HG03442 (cell line): Measurements from ENCODE around the gene SLC9A9.

Experiments used
- ATAC-seq: cut with Tn5 transposase; IDR thresholded peaks from one replicate; pipeline ENCODE4 v1.9.1; 2021; ENCODE audit warnings: mild to moderate bottlenecking, moderate library complexity; ENCODE audit not compliant: unreplicated experiment

SLC9A9 gene

DNA sequence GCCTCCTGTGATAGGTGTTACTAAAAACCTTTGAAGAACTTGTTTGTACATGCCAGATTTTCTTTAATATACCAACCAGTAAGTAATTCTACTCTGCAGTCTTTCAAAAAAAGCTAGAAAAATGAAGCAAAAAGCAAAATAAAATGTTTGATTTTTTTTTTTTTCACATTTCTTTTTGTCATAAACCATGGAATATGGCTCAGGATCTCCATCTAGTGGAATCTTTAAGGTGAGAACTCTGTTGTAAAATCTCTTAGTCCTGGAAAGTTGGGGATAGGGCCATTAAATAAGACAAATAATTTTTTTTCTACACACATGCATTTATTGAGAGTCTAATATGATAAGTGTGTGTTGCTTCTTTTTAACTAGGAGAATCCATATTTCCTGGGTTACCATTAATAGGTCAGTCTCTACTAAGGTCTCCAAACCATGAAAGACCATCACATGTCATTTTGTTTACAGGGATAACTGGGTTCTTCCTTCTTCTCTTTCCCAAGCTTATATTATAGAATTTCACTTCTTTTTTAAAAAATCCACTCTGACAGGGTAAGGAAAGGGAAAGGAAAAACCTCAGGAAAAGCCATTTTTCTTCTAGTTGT is 84.6 kb downstream of the SLC9A9 start:
- ATAC-seq = no peak

DNA sequence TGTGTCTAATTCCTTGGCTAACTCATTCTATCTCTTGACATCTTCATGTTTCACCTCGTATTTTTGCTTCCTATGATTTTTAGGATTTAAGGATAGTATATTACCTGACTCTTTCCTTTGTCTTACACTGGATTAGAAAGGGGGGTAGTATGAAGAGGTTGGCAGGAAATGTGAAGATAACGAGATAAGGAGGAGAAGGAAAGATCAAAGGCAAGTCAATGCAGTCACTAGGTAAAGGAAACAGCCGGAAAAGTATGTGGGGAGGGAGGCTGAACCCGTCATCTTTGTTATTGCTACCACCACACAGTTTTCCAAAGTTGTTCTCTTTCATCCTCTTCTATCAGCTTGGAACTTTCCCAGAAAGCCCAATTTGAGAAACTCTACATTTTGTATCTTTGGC is 90.6 kb downstream of the SLC9A9 start:
- no peak for ATAC-seq

DNA sequence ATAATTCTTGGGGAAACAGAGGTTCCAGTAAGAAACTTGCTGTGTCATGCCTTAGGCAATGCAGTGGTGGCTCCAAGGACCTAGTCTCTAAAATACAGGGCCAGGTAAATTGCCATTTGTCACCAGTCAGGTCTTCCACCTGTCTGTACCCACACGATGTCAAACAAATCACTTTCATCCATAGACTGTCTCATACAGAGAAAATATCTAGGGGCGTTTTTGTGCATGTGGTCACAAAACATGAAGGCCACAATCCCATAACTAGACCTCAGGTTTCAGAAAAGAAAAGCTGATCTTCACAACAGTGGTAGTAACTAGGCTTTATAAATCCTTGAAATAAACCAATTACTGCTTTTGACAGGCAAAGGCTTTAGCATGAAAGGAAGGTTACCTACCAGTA is 92.3 kb downstream of the SLC9A9 start:
- ATAC-seq = peak; percentile 41

DNA sequence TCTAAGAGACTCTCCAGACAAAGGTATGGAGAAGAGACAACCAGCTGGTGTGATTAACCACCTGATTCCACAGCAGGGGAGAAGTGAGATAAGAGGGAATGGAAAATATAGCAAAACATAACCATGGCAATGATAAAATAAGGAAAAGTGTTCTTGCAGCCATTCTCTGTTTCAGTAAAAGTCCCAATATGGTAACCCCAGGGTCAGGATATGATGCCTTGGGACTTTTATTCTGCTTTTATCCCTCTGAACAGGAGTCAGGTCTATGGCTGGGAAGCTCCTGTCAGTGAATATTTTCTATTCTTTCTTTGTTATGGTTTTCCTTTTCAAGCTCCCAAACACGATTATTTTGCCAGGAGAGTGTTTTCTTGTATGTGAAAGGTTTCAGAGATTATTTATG is 94.2 kb downstream of the SLC9A9 start:
- ATAC-seq = no peak

DNA sequence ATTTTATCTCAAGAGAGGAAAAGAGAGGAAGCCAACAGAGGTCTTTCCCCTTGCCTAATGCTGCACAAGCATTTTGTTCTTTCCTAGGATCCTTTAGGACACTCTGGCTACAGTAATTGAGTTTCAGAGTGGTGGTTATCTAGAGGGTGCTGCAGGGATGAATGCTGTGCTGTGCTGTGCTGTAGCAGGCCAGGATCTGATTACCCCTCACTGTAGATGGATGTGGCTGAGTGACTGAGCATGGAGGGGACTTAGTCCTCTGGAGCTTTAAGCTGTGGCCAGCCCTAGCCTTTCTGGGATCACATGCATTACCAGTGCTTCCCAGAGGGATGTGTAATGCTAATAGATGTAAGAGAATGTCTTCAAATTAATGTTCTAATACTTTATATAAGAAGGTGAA is 94.8 kb downstream of the SLC9A9 start:
- ATAC-seq = no peak

DNA sequence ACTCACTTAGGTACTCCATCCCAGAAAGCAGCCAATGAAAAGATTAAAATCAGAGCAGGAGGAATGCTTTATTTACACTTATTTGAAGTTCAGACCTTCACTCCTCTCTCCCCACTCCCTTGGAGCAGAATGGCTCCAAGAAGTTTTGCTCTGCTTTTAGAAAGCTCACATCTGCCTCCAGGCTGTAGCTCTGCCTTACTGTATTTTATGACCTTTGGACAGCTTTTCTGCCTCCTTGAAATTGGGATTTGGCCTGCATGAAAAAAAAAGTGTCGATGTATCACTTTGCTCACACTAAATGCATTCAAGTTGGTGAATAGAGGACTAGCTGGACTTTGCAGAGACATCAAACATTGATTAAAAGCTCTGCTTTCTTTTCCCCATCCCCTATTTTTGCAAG is 95.3 kb downstream of the SLC9A9 start:
- ATAC-seq = no peak

DNA sequence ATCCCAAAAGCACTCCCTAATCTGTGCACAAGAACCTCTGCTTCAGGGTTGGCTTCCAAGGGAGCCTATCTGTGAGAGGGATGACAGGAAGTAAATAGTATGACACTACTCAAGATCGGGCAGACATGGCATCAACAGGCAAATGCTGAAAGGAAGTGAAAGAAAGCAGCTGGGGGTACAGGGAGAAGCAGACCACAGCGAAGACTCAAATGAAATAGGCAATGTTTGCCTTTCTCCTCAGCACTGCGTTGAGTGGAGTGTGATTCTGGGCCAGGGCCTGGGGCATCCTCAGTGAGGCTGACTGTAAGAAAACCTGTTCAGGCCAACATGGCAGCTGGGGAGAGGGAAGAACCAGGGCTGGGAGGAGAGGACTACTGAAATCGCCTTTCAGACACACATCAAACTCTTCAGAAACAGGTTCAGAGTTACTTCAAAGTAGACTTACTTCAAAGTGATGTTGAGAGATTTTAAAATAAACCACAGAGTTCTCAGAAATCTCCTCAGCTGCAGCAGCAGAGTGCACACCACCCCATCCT is 96.6 kb downstream of the SLC9A9 start:
- peak; percentile 74 for ATAC-seq

DNA sequence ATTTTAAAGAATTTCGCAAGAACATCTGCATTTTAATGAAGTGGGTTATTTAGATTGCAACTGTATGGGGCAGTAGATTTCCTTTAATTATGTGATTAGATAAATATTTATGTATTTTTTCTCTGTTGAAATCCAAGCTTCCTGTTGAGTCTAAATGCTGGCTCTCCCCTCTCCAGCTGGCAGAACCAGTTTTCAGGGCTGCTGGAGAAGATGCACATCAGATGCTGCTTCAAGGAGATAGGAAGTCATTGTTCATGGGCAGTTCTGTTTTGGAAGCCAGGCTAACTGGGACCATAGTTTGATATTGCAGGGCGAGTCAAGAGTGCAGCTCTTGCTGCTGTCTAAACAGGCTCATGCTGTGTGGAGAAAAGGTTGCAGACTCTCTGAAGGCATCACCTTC is 97.4 kb downstream of the SLC9A9 start:
- no peak for ATAC-seq

DNA sequence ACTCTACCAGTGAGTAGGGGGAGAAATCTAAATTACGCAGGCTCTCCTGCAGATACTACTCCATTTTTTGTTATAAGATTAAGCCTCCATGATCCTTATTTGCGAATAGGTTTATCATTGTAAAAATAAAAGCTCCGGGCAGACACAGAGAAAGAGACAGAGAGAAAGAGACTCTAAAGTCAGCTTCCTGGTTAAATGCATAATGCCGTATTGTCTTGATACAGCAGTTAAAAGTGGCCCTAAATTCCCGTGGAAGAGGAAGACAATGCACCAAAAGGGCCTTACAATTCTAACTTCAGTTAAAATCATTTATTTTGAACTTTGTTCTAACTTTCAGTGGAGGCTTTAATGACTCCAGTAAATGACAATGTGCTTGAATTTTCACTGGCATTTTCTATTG is 98.3 kb downstream of the SLC9A9 start:
- no peak for ATAC-seq

DNA sequence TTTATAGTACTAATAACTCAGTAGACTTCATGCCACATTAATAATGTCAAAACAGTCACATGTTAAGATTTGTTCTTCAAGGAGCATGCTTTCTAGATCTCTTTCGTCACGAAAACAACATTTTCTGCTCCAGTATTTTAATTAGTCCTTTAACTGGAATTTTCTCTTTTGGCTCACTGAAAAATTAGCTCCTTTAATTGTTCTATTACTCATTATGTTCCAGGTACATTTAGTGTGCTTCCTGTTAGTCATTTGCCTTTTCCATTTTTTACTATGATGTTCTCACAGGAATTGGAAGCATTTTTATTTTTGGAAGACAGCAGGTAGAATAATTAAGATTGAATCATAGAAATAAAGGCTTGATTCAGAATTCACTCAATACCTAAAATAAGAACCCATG is 111.2 kb downstream of the SLC9A9 start:
- ATAC-seq = no peak

DNA sequence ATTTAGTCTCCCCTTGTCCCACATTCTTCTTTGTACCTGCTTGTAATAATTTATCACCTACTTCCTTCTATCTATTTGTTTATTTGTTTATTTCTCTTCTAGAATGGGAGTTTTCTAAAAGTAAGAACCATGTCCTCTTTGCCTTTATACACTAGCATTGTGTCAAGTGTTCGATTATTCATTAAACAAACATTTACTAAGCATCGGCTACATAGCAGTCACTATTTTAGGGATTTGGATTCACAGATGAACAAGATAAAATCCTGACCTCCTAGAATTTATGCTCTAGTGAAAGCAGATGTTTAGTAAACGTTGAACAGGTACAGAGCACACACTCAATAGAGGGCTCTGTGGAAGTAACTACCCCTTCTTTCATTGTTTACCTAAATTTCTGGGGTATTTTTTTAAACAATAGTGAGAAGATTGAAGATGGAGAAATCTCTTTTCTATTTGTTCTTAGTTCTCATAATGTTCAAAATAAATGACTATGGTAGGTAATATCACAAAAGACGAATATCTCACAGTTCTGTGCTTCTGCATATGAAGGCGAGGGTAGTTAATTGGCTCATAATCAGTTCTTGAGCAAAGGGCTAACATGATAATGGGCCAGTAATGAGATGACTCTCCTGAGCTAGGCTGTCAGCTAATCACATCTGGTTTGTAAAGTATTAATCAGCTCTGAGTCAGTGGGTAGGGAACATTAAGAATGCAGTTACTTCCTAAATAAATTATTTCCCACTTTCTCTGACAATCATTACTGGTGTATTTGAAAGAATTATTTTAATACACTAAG is 111.9 kb downstream of the SLC9A9 start:
- ATAC-seq = no peak

DNA sequence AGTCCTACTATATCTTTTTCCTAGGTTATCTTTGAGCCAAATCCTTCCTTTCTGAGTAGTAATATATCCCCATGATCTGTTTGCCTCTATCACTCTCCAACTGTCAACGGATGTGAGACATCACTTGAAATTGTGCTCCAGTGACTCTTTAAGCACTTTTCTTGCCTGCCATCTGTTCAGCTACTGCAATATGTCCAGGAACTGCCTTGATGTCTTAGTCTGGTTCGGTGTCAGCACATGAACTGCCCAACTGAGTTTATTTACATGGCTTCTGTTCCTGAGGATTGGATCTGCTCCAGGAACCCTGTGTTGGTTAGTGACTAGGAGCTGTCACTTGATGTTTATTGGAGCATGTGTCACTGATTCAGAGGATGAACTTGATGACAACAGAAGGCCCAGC is 116.5 kb downstream of the SLC9A9 start:
- no peak for ATAC-seq

DNA sequence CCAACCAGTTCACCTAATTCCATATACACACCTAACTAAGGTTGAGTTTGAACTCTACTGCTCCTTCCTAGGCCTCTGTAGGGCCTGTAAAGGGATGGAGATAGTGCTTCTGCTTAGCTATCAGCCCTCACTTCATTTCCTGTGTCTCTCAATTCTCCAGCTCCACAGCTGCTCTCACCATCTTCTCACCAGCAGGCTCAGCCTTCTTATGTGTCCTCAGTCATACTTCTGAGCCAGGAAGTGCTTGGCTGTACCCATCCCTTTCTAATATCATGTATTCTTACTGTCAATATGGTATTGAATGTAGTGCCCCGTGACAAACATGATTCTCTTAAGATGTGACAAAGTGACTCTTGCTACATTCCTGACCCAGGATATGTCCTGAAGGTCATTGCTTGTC is 116.9 kb downstream of the SLC9A9 start:
- no peak for ATAC-seq

DNA sequence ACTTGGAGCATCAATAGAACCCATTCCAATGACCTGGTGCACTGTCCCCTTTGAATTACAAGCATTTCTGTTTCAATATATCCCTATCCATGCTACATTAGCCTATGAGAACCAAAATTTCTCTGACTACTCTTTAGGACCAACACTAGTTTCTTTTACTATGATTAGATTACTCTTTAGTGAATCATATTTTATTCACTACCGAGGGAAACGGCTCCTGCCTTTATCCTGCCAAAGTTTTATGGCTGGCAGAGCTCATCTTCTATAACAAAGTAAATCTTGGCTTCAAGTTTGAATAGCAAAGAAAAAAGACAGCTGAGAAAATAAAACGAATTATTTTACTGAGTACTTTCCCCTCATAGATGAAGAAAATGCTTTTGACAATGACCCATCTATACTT is 120.9 kb downstream of the SLC9A9 start:
- ATAC-seq = no peak

DNA sequence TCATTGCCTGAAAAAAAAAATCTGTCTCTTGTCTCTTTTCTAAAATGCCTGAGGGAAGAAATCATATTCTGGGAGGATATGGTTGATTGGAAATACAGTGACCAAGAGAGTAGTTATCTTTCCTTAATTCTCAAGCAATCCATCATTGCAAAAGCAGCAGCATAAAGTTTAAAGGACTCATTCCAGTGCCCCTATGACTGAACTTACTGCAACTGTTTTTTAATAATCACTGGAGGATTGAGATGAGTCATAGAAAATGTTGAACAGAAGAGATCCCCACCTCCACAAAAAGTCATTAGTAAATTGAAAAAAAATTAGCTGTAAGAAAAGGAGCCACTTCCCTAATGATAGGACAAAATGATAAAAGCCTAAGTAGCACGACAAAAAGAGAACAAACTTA is 121.5 kb downstream of the SLC9A9 start:
- ATAC-seq = no peak

DNA sequence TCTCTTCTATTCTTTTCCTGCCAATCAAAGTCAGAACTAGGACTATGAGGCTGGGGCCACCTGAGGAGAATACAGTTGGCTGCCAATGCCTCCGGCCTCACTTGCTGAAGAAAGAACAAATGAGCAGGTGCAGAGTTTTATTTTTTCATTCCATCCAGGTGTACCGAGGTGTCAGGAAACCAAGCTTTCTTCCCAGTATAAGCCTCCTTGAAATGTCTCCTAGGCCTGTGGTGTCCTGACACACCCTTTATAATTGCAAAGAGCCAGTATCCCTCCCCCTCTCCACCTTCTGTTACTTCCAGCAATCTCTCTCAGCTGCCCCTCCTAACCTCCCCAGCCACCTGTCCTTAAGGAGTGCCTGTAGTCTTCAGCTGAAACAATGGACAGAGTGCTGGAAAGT is 127.9 kb downstream of the SLC9A9 start:
- ATAC-seq = no peak

DNA sequence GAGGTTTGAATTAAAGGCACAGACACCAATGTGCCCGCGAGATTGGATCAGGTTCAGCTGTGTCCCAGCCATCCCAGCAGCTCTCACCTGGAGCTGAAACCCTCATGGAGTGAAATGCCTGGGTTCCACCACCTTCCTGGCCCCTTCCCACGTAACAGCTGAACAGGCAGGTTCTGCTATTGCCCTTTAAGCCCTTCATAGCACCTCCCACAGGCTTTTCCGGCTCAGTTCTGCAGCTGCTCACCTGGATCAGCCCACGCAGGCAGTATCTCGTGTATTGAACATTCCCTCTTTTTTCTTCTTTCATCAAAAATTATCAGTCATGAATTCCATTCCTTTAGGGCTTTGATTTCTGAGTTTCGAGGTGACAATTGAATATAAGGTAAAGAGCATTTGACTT is 129.8 kb downstream of the SLC9A9 start:
- ATAC-seq = no peak

DNA sequence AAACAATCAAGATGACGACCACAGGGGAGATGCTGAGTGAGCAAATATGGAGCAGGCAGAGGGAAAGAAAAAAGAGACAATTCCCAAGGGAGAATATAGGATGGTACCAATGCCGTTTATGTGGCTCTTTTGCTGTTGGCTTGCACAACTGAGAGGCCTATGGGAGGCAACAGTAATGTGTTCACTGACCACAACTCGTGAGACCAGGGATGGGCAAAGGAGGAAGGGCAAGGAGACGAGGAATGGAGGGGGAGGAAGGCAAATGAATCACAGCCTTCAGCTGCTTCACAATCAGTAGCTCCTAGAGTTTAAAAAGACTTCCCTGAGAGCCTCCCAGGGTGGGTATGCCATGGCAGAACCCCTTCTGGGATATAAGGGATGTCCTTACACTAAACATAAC is 131.5 kb downstream of the SLC9A9 start:
- ATAC-seq = no peak

DNA sequence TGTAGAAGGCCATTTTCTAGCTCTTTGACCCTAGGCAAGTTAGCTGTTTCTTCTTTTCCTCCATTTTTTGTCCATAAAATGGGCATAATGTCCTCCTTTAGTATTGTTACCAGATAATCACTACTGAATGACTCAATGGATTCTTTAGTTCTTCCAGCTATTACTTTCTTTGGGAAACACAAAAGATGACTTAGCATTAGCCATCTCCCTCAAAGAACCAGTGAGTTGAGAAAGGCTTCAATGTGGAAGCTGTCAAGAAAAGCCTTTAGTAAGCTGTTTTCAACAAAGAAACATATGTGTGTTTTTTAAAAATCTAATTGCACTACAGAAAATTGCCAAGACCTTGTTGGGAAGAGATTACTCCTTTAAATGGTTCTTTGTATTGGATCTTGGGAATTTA is 135.7 kb downstream of the SLC9A9 start:
- ATAC-seq = no peak

DNA sequence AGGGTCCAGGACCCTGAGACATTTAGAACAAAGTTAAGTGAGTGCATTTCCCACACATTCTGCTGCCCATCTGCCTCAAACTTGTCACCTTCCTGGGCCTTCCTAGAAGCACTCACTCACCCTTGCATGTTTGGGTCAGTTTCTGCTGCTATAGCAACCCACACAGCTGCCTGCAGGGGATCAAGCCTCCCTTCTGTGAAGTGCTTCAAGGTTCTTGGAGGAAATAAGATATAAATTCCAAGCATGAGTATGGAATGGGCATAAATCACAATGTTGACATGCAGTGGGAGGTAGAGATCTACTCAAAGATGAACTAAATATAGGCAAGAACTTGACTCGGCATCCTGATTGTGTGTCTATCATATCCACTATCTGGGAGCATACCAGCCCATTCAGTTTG is 140.4 kb downstream of the SLC9A9 start:
- no peak for ATAC-seq

DNA sequence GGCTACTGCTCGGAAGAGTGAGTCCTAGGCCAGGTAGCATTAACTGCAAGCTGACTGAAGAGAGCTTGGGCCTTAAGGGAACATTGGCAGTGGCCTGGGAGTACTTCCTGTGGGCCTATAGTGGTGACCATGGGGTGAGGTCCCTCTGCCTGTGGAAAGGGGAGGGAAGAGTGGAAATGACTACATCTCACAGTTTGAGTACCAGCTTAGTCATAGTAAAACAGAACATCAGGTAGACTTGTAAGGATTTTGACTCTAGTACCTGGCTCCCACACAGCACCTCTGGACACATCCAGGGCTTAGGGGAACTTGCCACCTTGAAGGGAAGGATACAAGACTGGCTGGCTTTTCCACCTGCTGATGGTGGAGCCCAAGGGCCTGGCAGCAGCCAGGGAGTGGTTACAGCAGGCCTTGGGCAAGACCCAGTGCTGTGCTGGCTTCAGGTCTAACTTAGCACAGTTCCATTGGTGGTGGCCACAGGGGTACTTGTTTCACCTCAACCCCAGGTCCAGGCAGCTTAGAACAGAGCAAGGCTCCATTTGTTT is 147.8 kb downstream of the SLC9A9 start:
- no peak for ATAC-seq

DNA sequence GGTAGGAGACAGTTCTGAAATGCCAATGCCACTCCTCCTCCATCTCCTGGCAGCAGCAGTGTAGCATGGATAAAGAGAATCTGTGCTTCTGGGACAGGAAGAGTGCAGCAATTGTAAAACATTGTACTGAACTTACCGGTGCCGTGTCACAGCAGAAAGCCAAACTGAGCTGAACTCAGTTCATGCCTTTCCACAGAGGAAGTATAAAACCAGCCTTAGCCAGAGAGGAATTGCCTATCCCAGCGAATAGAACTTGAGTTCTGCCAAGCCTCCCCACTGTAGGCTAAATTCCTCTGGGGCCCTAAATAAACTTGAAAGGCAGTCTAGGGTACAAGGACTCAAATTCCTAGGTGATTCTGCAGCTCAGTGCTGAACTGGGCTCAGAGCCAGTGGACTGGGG is 148.8 kb downstream of the SLC9A9 start:
- ATAC-seq = no peak
